Measurements from ENCODE around the gene ADH4. TPM values are rescaled to one million over a fixed set of nuclear protein-coding genes. Genes with fewer than 3 reads are reported as not detected.

Gene ADH4
- total and polyA plus RNA-seq, 10 of the 15 experiments (the other 5 are each of a cell fraction or from before 2014, with no cell fraction given) = not detected

DNA sequence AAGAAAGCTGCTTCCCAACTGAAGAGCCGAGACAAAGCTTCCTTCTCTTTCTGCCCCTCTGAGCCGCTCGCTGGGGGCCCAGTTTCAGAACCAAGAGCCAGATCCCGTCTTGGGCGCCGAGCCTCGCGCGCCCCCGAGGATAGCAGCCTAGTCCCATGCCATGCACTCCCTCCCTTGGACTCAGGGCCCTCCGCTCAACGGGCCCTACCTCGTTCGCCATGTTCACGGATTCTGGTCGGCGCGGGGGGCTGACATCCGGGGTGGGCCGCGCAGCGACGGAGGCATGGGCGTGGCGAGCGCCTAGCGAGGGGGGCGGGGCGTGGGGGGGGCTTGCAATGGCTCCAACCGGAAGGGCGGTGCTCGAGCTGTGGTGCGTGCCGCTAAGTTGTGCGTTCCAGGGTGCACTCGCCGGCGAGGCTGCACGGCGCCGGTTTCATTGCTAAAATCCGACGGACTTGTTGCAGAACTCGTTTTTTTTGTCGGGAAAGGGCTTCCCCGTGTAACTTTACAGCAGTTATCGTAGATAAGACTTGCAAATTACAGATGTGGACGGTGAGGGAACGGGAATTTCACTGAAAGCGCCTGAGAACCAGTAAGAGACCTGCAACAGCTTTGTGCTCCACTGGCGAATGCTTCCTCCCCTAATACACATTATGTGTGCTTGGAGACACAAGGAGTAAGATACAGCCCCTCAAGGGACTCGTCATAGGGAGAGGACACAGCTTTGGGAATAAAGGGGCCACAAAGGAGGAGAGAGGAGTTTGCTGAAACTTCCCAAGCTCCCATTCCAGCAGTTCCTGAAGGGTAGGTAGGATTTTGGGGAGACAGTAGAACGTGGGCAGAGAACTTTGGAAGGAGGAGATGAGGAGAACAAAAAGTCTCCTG, 55.4 kb downstream of the ADH4 start, which contains the start of gene ADH5:
TSS of gene ADH5 (minus strand) at position 308 of the 885 bp plus-strand sequence. CDS start at position 220, 88 bp downstream.
- Histone ChIP-seq H3K36me3 (ENCODE audit: control insufficient read depth in 2 of 2, insufficient read depth in 2 of 2, low read length in 1 of 2) (peaks cover 3 to 5% of the 10 kb centered on the region in 2 experiments; a peak in 1 of 4 replicates), H3K9ac (ENCODE audit: control insufficient read depth, insufficient read depth, low read length) (peak within 1 kb of the TSS; percentile 86), H3K4me3 (peak within 1 kb of the TSS; percentile 90), H3K27me3 (replicated peaks in 1 of 2; ENCODE audit: control insufficient read depth in 2 of 2, insufficient read depth in 2 of 2, low read length in 1 of 2) (no peaks in the 10 kb centered on the region), H3K4me1 (ENCODE audit: control insufficient read depth, insufficient read depth, low read length) (no peaks in the 10 kb centered on the region), H3K79me2 (ENCODE audit: control insufficient read depth, insufficient read depth, low read length) (peaks cover 23% of the 10 kb centered on the region), H3K4me2 (ENCODE audit: control insufficient read depth, insufficient read depth) (peak within 1 kb of the TSS; percentile 89), H3K27ac (ENCODE audit: control insufficient read depth, insufficient read depth) (peak within 1 kb of the TSS; percentile 76), H4K20me1 (ENCODE audit: control insufficient read depth, insufficient read depth) (no peaks in the 10 kb centered on the region), H3K9me3 (replicated peaks; ENCODE audit: control insufficient read depth, insufficient read depth, low read length) (no peaks in the 10 kb centered on the region; the same call in 2 of the 3 replicates), H2AFZ (ENCODE audit: control insufficient read depth, low read depth, low read length) (peak within 1 kb of the TSS; percentile 96)
- in situ Hi-C loops (cut with MboI) = loop anchor here (25.0 kb wide), 1 partner anchor 849 kb away; the partner anchor contains the start of gene DNAJB14
- ChIA-PET SMC1A (ENCODE audit: uncharacterized antibody, unreplicated experiment) (interaction anchor here (0.7 to 2.0 kb wide), 7 partner anchors 14 to 315 kb away, joined by 3 to 10 read pairs (median 5); partner anchors contain the start of gene METAP1), CTCF (interaction anchor here (0.6 to 4.5 kb wide), 7 partner anchors 29 to 316 kb away, joined by 3 to 36 read pairs (median 4); partner anchors contain the start of gene METAP1), POLR2A (interaction anchor here (0.5 to 2.2 kb wide), 10 partner anchors 9 to 828 kb away, joined by 3 to 11 read pairs (median 3); partner anchors contain the start of genes EIF4E, METAP1 and RAP1GDS1), RAD21 (ENCODE audit: unreplicated experiment) (interaction anchor here (0.6 to 2.3 kb wide), 8 partner anchors 12 to 828 kb away, joined by 3 to 22 read pairs (median 4); partner anchors contain the start of genes METAP1 and RAP1GDS1)
- DNase-seq (ENCODE audit: low read depth, low spot score) = peak; percentile 51
- no peak for FAIRE-seq
- intact Hi-C loops (cut with micrococcal nuclease; ENCODE audit: unreplicated experiment) = loop anchor here (1.0 kb wide), 1 partner anchor 316 kb away; no protein-coding TSS in a partner anchor
- TSS peak; percentile 96 for BruUV-seq (replicated peaks)
- under 1% methylated on average over 51 of the region's 53 CpGs for WGBS (ENCODE audit: insufficient coverage, insufficient replicate concordance, low lambda C conversion rate, missing lambda C conversion rate)
- ATAC-seq = peak; percentile 95
- TF ChIP-seq, protein P1, sequence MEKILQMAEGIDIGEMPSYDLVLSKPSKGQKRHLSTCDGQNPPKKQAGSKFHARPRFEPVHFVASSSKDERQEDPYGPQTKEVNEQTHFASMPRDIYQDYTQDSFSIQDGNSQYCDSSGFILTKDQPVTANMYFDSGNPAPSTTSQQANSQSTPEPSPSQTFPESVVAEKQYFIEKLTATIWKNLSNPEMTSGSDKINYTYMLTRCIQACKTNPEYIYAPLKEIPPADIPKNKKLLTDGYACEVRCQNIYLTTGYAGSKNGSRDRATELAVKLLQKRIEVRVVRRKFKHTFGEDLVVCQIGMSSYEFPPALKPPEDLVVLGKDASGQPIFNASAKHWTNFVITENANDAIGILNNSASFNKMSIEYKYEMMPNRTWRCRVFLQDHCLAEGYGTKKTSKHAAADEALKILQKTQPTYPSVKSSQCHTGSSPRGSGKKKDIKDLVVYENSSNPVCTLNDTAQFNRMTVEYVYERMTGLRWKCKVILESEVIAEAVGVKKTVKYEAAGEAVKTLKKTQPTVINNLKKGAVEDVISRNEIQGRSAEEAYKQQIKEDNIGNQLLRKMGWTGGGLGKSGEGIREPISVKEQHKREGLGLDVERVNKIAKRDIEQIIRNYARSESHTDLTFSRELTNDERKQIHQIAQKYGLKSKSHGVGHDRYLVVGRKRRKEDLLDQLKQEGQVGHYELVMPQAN (conservative IDR thresholded peaks at IDR 0.05) = peak; percentile 67
- TF ChIP-seq, protein P2, sequence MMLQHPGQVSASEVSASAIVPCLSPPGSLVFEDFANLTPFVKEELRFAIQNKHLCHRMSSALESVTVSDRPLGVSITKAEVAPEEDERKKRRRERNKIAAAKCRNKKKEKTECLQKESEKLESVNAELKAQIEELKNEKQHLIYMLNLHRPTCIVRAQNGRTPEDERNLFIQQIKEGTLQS (IDR thresholded peaks at IDR 0.05; ENCODE audit: borderline replicate concordance, extremely low read depth, low read depth, low read length) = no peak
- TF ChIP-seq, protein P3, sequence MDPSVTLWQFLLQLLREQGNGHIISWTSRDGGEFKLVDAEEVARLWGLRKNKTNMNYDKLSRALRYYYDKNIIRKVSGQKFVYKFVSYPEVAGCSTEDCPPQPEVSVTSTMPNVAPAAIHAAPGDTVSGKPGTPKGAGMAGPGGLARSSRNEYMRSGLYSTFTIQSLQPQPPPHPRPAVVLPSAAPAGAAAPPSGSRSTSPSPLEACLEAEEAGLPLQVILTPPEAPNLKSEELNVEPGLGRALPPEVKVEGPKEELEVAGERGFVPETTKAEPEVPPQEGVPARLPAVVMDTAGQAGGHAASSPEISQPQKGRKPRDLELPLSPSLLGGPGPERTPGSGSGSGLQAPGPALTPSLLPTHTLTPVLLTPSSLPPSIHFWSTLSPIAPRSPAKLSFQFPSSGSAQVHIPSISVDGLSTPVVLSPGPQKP (IDR thresholded peaks at IDR 0.05; ENCODE audit: low read depth, low read length) = peak; percentile 45; the same call in 1 of the 2 replicates
- TF ChIP-seq CHD2 (IDR thresholded peaks at IDR 0.05; ENCODE audit: borderline replicate concordance, low read depth, low read length) = no peak
- TF ChIP-seq CBFB (IDR thresholded peaks at IDR 0.05; ENCODE audit: low read depth) = 0 out of 2 replicates have a peak, but pooled peaks have one; percentile 61
- no peak; the same call in 1 of the 2 replicates for TF ChIP-seq BACH1 (IDR thresholded peaks at IDR 0.05; ENCODE audit: borderline replicate concordance)
- TF ChIP-seq GATAD2B (conservative IDR thresholded peaks at IDR 0.05; ENCODE audit: low read depth) = no peak
- TF ChIP-seq, protein P4, sequence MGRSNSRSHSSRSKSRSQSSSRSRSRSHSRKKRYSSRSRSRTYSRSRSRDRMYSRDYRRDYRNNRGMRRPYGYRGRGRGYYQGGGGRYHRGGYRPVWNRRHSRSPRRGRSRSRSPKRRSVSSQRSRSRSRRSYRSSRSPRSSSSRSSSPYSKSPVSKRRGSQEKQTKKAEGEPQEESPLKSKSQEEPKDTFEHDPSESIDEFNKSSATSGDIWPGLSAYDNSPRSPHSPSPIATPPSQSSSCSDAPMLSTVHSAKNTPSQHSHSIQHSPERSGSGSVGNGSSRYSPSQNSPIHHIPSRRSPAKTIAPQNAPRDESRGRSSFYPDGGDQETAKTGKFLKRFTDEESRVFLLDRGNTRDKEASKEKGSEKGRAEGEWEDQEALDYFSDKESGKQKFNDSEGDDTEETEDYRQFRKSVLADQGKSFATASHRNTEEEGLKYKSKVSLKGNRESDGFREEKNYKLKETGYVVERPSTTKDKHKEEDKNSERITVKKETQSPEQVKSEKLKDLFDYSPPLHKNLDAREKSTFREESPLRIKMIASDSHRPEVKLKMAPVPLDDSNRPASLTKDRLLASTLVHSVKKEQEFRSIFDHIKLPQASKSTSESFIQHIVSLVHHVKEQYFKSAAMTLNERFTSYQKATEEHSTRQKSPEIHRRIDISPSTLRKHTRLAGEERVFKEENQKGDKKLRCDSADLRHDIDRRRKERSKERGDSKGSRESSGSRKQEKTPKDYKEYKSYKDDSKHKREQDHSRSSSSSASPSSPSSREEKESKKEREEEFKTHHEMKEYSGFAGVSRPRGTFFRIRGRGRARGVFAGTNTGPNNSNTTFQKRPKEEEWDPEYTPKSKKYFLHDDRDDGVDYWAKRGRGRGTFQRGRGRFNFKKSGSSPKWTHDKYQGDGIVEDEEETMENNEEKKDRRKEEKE (IDR thresholded peaks at IDR 0.05) = no peak
